VCaP (cell line): Measurements from ENCODE around the gene SLC16A9.
"Not testable (repeated sequence)": the region's sequence is repeated elsewhere in the genome, so short reads cannot be mapped to it uniquely, and the experiment has no call there.

Experiments
- H3K27ac ChIP-seq: fragments of 450-650 bp; 2 replicates; pipeline ENCODE4 v1.5.1; 2017
- CTCF ChIP-seq: fragments of 450-650 bp; conservative IDR thresholded peaks from 2 replicates; pipeline ENCODE4 v1.5.1; 2017; ENCODE audit warnings: mild to moderate bottlenecking, moderate library complexity

SLC16A9 gene

GRCh38 chr10:59648711-59649201, 60.9 kb downstream of the SLC16A9 start:
- H3K27ac ChIP-seq, result no peak overlapping the region

GRCh38 chr10:59644841-59645240, 64.8 kb downstream of the SLC16A9 start:
- TF ChIP-seq CTCF, result no peak
- H3K27ac ChIP-seq, result no peak overlapping the region

More at GRCh38 chr10:59648711-59649201, 60.9 kb downstream of the SLC16A9 start:
- no peak for TF ChIP-seq CTCF

- not testable (repeated sequence) for H3K27ac ChIP-seq
Measured at GRCh38 chr10:59641688-59642087, 68.0 kb downstream of the SLC16A9 start.

- no peak for TF ChIP-seq CTCF
- H3K27ac ChIP-seq, result no peak overlapping the region
Measured at GRCh38 chr10:59635502-59636290, 74.0 kb downstream of the SLC16A9 start.

GRCh38 chr10:59634102-59634501, 75.5 kb downstream of the SLC16A9 start:
- no peak for TF ChIP-seq CTCF
- no peak overlapping the region for H3K27ac ChIP-seq

- no peak for TF ChIP-seq CTCF
- H3K27ac ChIP-seq, result no peak overlapping the region
Measured at GRCh38 chr10:59633063-59633462, 76.6 kb downstream of the SLC16A9 start.

- TF ChIP-seq CTCF, result no peak
- no peak overlapping the region for H3K27ac ChIP-seq
Measured at GRCh38 chr10:59631882-59632807, 77.5 kb downstream of the SLC16A9 start.
